ENCODE results near the gene TBL1X.
"Not testable (repeated sequence)": the region's sequence is repeated elsewhere in the genome, so short reads cannot be mapped to it uniquely, and the experiment has no call there.

Gene TBL1X

GRCh38 chrX:9767375-9767774, 302.5 kb downstream of the TBL1X start:
- Histone ChIP-seq H3K9ac (ENCODE audit: low read length) (no peak overlapping the region), H3K4me1 (ENCODE audit: low read length) (no peaks in the 10 kb centered on the region), H3K4me3 (ENCODE audit: low read length) (no peak overlapping the region), H3K27me3 (ENCODE audit: low read depth, low read length) (no peaks in the 10 kb centered on the region), H4K20me1 (ENCODE audit: insufficient read depth, low read length) (no peaks in the 10 kb centered on the region), H3K79me2 (ENCODE audit: low read length) (no peaks in the 10 kb centered on the region), H3K36me3 (replicated peaks; ENCODE audit: low read depth, low read length) (no peaks in the 10 kb centered on the region), H3K27ac (ENCODE audit: low read length) (no peak overlapping the region), H3K4me2 (ENCODE audit: low read length) (no peak overlapping the region), H2AFZ (ENCODE audit: low read depth, low read length) (no peak overlapping the region), H3K9me3 (ENCODE audit: insufficient read depth, low read length) (no peaks in the 10 kb centered on the region)
- TF ChIP-seq EZH2phosphoT487 (IDR thresholded peaks at IDR 0.05; ENCODE audit: low read depth), result no peak
- TF ChIP-seq, protein P1, sequence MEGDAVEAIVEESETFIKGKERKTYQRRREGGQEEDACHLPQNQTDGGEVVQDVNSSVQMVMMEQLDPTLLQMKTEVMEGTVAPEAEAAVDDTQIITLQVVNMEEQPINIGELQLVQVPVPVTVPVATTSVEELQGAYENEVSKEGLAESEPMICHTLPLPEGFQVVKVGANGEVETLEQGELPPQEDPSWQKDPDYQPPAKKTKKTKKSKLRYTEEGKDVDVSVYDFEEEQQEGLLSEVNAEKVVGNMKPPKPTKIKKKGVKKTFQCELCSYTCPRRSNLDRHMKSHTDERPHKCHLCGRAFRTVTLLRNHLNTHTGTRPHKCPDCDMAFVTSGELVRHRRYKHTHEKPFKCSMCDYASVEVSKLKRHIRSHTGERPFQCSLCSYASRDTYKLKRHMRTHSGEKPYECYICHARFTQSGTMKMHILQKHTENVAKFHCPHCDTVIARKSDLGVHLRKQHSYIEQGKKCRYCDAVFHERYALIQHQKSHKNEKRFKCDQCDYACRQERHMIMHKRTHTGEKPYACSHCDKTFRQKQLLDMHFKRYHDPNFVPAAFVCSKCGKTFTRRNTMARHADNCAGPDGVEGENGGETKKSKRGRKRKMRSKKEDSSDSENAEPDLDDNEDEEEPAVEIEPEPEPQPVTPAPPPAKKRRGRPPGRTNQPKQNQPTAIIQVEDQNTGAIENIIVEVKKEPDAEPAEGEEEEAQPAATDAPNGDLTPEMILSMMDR (IDR thresholded peaks at IDR 0.05; ENCODE audit: low read depth, low read length), result no peak

- not testable (repeated sequence) for H3K27ac ChIP-seq (ENCODE audit: low read length); H3K4me3 ChIP-seq (ENCODE audit: low read length); H3K4me1 ChIP-seq (ENCODE audit: low read length); H3K27me3 ChIP-seq (ENCODE audit: low read depth, low read length); H3K79me2 ChIP-seq (ENCODE audit: low read length); H2AFZ ChIP-seq (ENCODE audit: low read depth, low read length); H4K20me1 ChIP-seq (ENCODE audit: insufficient read depth, low read length); H3K9ac ChIP-seq (ENCODE audit: low read length); H3K4me2 ChIP-seq (ENCODE audit: low read length); H3K36me3 ChIP-seq (replicated peaks; ENCODE audit: low read depth, low read length); H3K9me3 ChIP-seq (ENCODE audit: insufficient read depth, low read length)
These were observed 303.5 kb downstream of the TBL1X start for GRCh38 chrX:9768321-9768839.

GRCh38 chrX:9770319-9770718, 305.5 kb downstream of the TBL1X start:
- H3K9me3 ChIP-seq (ENCODE audit: insufficient read depth, low read length), result no peaks in the 10 kb centered on the region
- H3K27ac ChIP-seq (ENCODE audit: low read length), result no peak overlapping the region

GRCh38 chrX:9772943-9773342, 308.1 kb downstream of the TBL1X start:
- H3K36me3 ChIP-seq (replicated peaks; ENCODE audit: low read depth, low read length), result no peaks in the 10 kb centered on the region
- H3K27me3 ChIP-seq (ENCODE audit: low read depth, low read length), result peaks cover 10% of the 10 kb centered on the region
- H3K4me1 ChIP-seq (ENCODE audit: low read length), result no peaks in the 10 kb centered on the region
- no peaks in the 10 kb centered on the region for H4K20me1 ChIP-seq (ENCODE audit: insufficient read depth, low read length)
- no peak for TF ChIP-seq EZH2phosphoT487 (IDR thresholded peaks at IDR 0.05; ENCODE audit: low read depth)
- H3K9me3 ChIP-seq (ENCODE audit: insufficient read depth, low read length), result no peaks in the 10 kb centered on the region
- no peak overlapping the region for H3K27ac ChIP-seq (ENCODE audit: low read length)
- H3K4me3 ChIP-seq (ENCODE audit: low read length), result no peak overlapping the region
- no peak overlapping the region for H2AFZ ChIP-seq (ENCODE audit: low read depth, low read length)
- no peaks in the 10 kb centered on the region for H3K79me2 ChIP-seq (ENCODE audit: low read length)
- no peak overlapping the region for H3K9ac ChIP-seq (ENCODE audit: low read length)
- H3K4me2 ChIP-seq (ENCODE audit: low read length), result no peak overlapping the region

More at GRCh38 chrX:9770319-9770718, 305.5 kb downstream of the TBL1X start:
- Histone ChIP-seq H3K9ac (ENCODE audit: low read length) (no peak overlapping the region), H3K4me1 (ENCODE audit: low read length) (no peaks in the 10 kb centered on the region), H3K79me2 (ENCODE audit: low read length) (no peaks in the 10 kb centered on the region), H3K4me3 (ENCODE audit: low read length) (no peak overlapping the region), H3K36me3 (replicated peaks; ENCODE audit: low read depth, low read length) (no peaks in the 10 kb centered on the region), H4K20me1 (ENCODE audit: insufficient read depth, low read length) (no peaks in the 10 kb centered on the region), H3K4me2 (ENCODE audit: low read length) (no peak overlapping the region), H2AFZ (ENCODE audit: low read depth, low read length) (no peak overlapping the region), H3K27me3 (ENCODE audit: low read depth, low read length) (peaks cover under 1% of the 10 kb centered on the region; the same call in 1 of the 2 replicates)
- TF ChIP-seq EZH2phosphoT487 (IDR thresholded peaks at IDR 0.05; ENCODE audit: low read depth), result no peak
- TF ChIP-seq, protein P1 (IDR thresholded peaks at IDR 0.05; ENCODE audit: low read depth, low read length), result no peak

DNA sequence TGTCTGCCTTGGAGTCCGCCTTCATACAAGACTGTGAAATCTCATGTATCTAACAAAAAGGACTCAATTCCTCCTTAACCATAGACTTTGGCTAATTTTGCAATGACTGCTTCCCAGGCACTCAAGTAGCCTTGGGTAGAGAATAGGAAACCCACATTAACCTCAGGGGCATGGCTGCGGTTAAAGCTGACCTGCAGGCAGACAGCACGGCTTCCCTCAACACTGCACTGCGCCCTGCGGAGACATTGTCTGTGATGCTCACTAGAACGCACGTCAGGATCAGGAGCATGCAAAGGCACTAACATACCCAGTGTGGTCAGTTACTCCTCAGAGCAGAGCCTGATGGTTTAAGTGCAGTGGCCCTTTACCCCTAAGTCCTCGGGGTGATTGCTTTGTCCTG, 311.1 kb downstream of the TBL1X start:
- Histone ChIP-seq H3K9ac (ENCODE audit: low read length) (no peak overlapping the region), H3K4me2 (ENCODE audit: low read length) (no peak overlapping the region), H3K27ac (ENCODE audit: low read length) (no peak overlapping the region), H3K36me3 (replicated peaks; ENCODE audit: low read depth, low read length) (no peaks in the 10 kb centered on the region), H2AFZ (ENCODE audit: low read depth, low read length) (no peak overlapping the region), H3K79me2 (ENCODE audit: low read length) (no peaks in the 10 kb centered on the region), H3K4me1 (ENCODE audit: low read length) (no peaks in the 10 kb centered on the region), H3K9me3 (ENCODE audit: insufficient read depth, low read length) (no peaks in the 10 kb centered on the region), H3K27me3 (ENCODE audit: low read depth, low read length) (peaks cover 10% of the 10 kb centered on the region), H3K4me3 (ENCODE audit: low read length) (no peak overlapping the region), H4K20me1 (ENCODE audit: insufficient read depth, low read length) (no peaks in the 10 kb centered on the region)
- TF ChIP-seq, protein P1 (IDR thresholded peaks at IDR 0.05; ENCODE audit: low read depth, low read length), result no peak
- no peak for TF ChIP-seq EZH2phosphoT487 (IDR thresholded peaks at IDR 0.05; ENCODE audit: low read depth)
